Adipocyte (in vitro differentiated cells): Measurements from ENCODE around the gene PKP4.
A peak's percentile ranks its signal among the peaks of the same experiment; 100 is the strongest.

Experiments
- DNase-seq: peaks from one replicate; pipeline ENCODE4 v3.0.0-alpha.2; 2015; ENCODE audit warnings: low read depth
- H3K27me3 ChIP-seq: replicated peaks from 2 replicates; pipeline ENCODE4 v1.7.0; 2013; ENCODE audit warnings: mild to moderate bottlenecking, low read length, moderate library complexity; ENCODE audit not compliant: control insufficient read depth, insufficient read depth
- H3K36me3 ChIP-seq: 2 replicates; pipeline ENCODE4 v1.7.0; 2013; ENCODE audit warnings: low read length, mild to moderate bottlenecking, moderate library complexity; ENCODE audit not compliant: control insufficient read depth, insufficient read depth, severe bottlenecking
- H3K4me1 ChIP-seq: 2 replicates; pipeline ENCODE4 v1.7.0; 2013; ENCODE audit warnings: mild to moderate bottlenecking, low read length, moderate library complexity; ENCODE audit not compliant: control insufficient read depth, insufficient read depth
- H3K4me3 ChIP-seq: 2 replicates; pipeline ENCODE4 v1.7.0; 2013; ENCODE audit warnings: mild to moderate bottlenecking, low read length, moderate library complexity
- H3K9ac ChIP-seq: 2 replicates; pipeline ENCODE4 v1.7.0; 2013; ENCODE audit warnings: mild to moderate bottlenecking, low read length, moderate library complexity
- H3K9me3 ChIP-seq: 2 replicates; pipeline ENCODE4 v1.7.0; 2013; ENCODE audit warnings: mild to moderate bottlenecking, low read length, moderate library complexity; ENCODE audit not compliant: control insufficient read depth

PKP4 gene

GRCh38 chr2:158518084-158518483, 61.3 kb downstream of the PKP4 start:
- Histone ChIP-seq H3K36me3 (no peaks in the 10 kb centered on the region), H3K9me3 (no peaks in the 10 kb centered on the region), H3K9ac (no peak overlapping the region), H3K4me1 (no peaks in the 10 kb centered on the region), H3K4me3 (no peak overlapping the region), H3K27me3 (no peaks in the 10 kb centered on the region)
- peak; percentile 50 for DNase-seq

- H3K9ac ChIP-seq = no peak overlapping the region
- H3K4me3 ChIP-seq = no peak overlapping the region
- no peaks in the 10 kb centered on the region for H3K9me3 ChIP-seq
- H3K4me1 ChIP-seq = no peaks in the 10 kb centered on the region
- DNase-seq = no peak
- no peaks in the 10 kb centered on the region for H3K27me3 ChIP-seq
- H3K36me3 ChIP-seq = no peaks in the 10 kb centered on the region
These were observed 62.7 kb downstream of the PKP4 start for GRCh38 chr2:158519481-158519880.

- Histone ChIP-seq H3K9me3 (no peaks in the 10 kb centered on the region), H3K4me3 (no peak overlapping the region), H3K9ac (no peak overlapping the region), H3K36me3 (no peaks in the 10 kb centered on the region), H3K4me1 (no peaks in the 10 kb centered on the region), H3K27me3 (no peaks in the 10 kb centered on the region)
- peak; percentile 55 for DNase-seq
These were observed 72.9 kb downstream of the PKP4 start for GRCh38 chr2:158529379-158530259.

GRCh38 chr2:158530829-158531228, 74.1 kb downstream of the PKP4 start:
- Histone ChIP-seq H3K36me3 (no peaks in the 10 kb centered on the region), H3K9ac (no peak overlapping the region), H3K4me3 (no peak overlapping the region), H3K9me3 (no peaks in the 10 kb centered on the region), H3K27me3 (no peaks in the 10 kb centered on the region), H3K4me1 (no peaks in the 10 kb centered on the region)
- DNase-seq = no peak

GRCh38 chr2:158533009-158533408, 76.3 kb downstream of the PKP4 start:
- no peak overlapping the region for H3K9ac ChIP-seq
- H3K27me3 ChIP-seq = no peaks in the 10 kb centered on the region
- no peaks in the 10 kb centered on the region for H3K9me3 ChIP-seq
- no peak for DNase-seq
- no peak overlapping the region for H3K4me3 ChIP-seq
- no peaks in the 10 kb centered on the region for H3K4me1 ChIP-seq
- H3K36me3 ChIP-seq = no peaks in the 10 kb centered on the region

- Histone ChIP-seq H3K36me3 (no peaks in the 10 kb centered on the region), H3K4me3 (no peak overlapping the region), H3K9ac (no peak overlapping the region), H3K27me3 (no peaks in the 10 kb centered on the region), H3K4me1 (peaks cover 13% of the 10 kb centered on the region), H3K9me3 (no peaks in the 10 kb centered on the region)
- peak; percentile 69 for DNase-seq
These were observed 82.6 kb downstream of the PKP4 start for GRCh38 chr2:158539176-158540005.

GRCh38 chr2:158542577-158542976, 85.8 kb downstream of the PKP4 start:
- Histone ChIP-seq H3K9ac (no peak overlapping the region), H3K4me1 (peaks cover 13% of the 10 kb centered on the region), H3K36me3 (no peaks in the 10 kb centered on the region), H3K27me3 (no peaks in the 10 kb centered on the region), H3K4me3 (no peak overlapping the region), H3K9me3 (no peaks in the 10 kb centered on the region)
- DNase-seq = no peak

GRCh38 chr2:158543957-158544356, 87.2 kb downstream of the PKP4 start:
- Histone ChIP-seq H3K36me3 (peaks cover 5% of the 10 kb centered on the region), H3K9me3 (no peaks in the 10 kb centered on the region), H3K4me3 (no peak overlapping the region), H3K4me1 (peaks cover 10% of the 10 kb centered on the region), H3K27me3 (no peaks in the 10 kb centered on the region), H3K9ac (no peak overlapping the region)
- no peak for DNase-seq

- DNase-seq = no peak
- no peak overlapping the region for H3K9ac ChIP-seq
- no peaks in the 10 kb centered on the region for H3K9me3 ChIP-seq
These were observed 88.2 kb downstream of the PKP4 start for GRCh38 chr2:158544998-158545397.

GRCh38 chr2:158546412-158547144, 89.8 kb downstream of the PKP4 start:
- no peaks in the 10 kb centered on the region for H3K9me3 ChIP-seq
- no peaks in the 10 kb centered on the region for H3K27me3 ChIP-seq
- no peaks in the 10 kb centered on the region for H3K4me1 ChIP-seq
- no peak overlapping the region for H3K4me3 ChIP-seq
- no peak for DNase-seq
- H3K9ac ChIP-seq = no peak overlapping the region
- peaks cover 6% of the 10 kb centered on the region for H3K36me3 ChIP-seq

More at GRCh38 chr2:158544998-158545397, 88.2 kb downstream of the PKP4 start:
- H3K4me3 ChIP-seq = no peak overlapping the region
- H3K4me1 ChIP-seq = no peaks in the 10 kb centered on the region
- H3K36me3 ChIP-seq = peaks cover 6% of the 10 kb centered on the region
- no peaks in the 10 kb centered on the region for H3K27me3 ChIP-seq

GRCh38 chr2:158553257-158553656, 96.5 kb downstream of the PKP4 start:
- peaks cover 6% of the 10 kb centered on the region for H3K36me3 ChIP-seq
- H3K4me3 ChIP-seq = no peak overlapping the region
- H3K9ac ChIP-seq = no peak overlapping the region
- no peaks in the 10 kb centered on the region for H3K27me3 ChIP-seq
- no peaks in the 10 kb centered on the region for H3K9me3 ChIP-seq
- H3K4me1 ChIP-seq = peaks cover 5% of the 10 kb centered on the region
- DNase-seq = no peak
